Forelimb muscle (tissue), 1 donor: ENCODE data around the gene THSD4. TPM values are rescaled to one million over a fixed set of nuclear protein-coding genes. Genes with fewer than 3 reads are reported as not detected.
"Not testable (repeated sequence)": the region's sequence is repeated elsewhere in the genome, so short reads cannot be mapped to it uniquely, and the experiment has no call there.

ENCODE experiments used
- DNase-seq: peaks from one replicate; pipeline ENCODE4 v3.0.0-alpha.2; 2013; ENCODE audit warnings: low read depth
- polyA plus RNA-seq: library from polyadenylated mRNA; unstranded; fragments of 120-200 nt; gene quantifications from one replicate; pipeline ENCODE4 v1.2.1, GENCODE V29; 2013; ENCODE audit not compliant: insufficient read length

THSD4 gene
- polyA plus RNA-seq, 1 donor: 21.8 TPM

DNA sequence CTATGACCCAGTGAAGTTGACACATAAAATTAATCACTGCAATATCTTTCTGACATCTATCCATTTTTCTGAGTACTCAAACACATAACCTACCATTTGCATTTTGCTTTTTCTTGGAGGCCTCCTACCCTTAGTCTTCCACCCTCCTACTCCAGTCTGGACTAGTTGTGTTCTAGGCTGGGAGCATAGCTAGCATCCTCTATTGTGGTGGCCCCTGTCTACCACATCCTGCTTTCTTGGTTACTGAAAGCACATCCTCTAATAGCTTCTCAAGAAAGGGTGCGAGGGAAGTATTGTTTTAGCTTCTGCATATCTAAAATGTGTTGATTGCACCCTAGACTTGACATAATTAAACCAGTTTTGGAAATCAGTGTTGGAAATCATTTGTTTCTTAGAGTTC lies 176.5 kb downstream of the THSD4 start:
- DNase-seq: no peak

DNA sequence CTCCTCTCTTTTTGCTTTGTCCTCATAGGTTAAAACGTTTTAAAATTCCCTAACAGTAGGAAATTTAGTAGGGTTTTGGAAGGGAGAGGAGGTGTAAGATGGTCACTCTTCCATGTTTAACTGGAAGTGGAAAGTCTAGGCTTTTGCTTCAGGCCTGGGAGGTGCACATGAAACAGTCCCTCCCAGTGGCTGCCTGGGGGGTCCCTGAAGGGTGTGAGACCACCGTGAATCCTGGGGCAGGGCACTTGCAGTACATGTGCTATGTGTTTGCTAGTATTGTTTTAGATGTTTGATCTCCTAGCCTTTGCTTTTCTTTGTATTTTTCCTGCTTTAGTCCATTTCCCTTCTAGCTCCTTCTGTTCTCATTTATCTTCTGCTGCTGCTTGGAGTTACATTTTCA lies 178.5 kb downstream of the THSD4 start:
- no peak for DNase-seq

DNA sequence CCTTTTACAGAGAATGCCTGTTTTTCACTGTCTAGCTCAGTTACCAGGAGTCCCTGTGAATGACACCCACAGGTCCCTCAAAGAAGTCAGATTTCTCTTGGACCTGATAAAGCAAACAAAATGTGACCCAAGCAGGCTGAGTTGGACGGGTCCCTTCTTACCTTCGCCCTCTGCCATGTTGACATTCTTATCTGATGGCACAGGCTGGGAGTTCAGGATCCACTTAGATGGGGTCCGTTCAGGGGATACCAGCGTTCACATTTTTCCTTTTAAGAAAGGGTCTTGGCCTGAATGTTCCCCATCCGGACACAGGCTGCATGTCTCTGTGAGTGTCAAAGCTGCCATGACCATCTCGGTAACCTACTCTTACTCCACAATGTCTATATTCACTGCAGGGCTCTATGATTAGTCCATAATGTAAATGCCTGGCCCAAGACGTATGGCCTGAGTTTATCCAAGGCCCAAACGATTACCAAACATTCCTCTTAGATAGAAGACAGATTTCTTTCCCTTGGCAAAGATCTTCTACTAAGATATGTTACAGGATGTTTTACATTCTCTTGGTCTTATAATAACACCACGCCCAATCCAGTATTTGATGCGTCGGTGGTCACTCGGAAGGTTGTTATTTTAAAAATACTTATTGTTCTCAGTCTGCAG lies 179.1 kb downstream of the THSD4 start:
- DNase-seq: no peak

DNA sequence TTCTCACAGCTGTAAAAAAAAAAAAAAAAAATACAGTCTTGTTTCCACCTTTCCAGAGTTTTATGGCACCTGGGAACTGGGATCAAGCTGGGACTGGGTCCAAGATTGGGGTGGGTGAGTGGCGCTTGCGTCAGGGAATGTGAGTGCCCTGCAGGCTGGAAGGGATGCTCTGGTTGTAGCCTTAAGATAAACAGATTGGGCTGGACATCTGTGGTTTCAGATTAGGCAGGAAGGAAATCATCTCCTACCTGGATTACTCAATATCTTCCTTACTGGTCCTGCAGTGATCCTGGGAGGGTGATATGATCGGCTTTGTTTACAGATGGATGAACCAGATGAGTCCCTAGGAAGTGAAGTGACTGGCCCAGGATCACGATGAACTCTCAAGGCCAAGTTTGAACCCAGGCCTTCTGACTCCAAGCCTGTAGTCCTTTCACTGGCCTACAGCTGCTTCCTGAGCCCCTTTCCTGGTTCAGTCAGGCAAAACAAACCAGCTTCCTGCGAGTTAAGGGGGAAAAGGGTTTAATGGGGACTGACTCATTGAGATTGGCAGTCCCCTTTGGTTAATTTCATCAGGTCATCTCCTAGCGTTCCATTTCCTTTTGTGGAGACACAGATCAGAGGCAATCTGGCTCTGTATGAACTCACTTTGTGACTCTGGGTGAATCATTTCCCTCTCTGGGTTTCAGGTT lies 179.8 kb downstream of the THSD4 start:
- no peak for DNase-seq

DNA sequence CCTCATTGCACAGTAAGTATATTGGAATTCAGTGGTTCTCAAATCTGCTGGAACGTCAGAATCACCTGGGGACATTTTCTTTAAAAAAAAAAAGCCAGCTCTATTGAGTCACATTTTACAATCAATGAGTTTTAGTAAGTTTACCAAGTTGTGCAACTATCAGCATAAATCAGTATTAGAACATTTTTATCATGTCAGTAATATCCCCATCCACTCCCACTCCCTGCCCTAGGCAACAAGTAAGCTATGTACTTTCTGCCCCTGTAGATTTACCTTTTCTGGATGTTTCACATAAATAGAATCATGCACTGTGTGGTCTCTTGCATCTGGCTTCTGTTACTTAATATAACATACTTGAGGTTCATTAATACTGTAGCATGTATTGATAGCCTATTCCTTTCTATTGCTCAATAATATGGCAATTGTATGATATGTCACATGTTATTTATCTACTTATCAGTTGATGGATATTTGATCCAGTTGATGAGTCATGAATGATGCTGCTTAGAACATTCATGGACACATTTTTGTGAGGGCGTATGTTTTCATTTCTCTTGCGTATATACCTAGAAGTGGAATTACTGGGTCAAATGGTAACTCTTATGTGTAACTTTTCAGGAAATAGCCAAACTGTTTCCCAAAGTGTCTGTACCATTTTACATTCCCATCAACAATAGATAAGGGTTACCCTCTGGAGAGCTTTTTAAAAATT lies 180.5 kb downstream of the THSD4 start:
- DNase-seq: no peak

DNA sequence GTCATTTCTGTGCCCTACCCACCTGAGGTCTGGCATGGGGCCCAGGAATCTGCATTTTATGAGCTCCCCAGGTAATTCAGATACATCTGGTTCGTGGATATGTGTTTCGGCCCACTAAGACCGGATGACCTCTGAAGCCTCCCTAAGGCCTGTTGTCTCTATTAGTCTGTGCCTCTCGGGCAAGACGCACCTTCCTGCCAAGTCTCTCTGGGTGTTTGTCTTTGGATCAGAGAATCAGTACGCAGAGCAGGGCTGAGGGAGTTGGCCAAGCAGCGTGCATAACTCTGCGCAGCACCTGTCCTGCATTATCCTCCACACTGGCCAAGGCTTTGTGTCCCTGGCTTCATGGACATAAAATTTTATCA lies 181.0 kb downstream of the THSD4 start:
- no peak for DNase-seq

DNA sequence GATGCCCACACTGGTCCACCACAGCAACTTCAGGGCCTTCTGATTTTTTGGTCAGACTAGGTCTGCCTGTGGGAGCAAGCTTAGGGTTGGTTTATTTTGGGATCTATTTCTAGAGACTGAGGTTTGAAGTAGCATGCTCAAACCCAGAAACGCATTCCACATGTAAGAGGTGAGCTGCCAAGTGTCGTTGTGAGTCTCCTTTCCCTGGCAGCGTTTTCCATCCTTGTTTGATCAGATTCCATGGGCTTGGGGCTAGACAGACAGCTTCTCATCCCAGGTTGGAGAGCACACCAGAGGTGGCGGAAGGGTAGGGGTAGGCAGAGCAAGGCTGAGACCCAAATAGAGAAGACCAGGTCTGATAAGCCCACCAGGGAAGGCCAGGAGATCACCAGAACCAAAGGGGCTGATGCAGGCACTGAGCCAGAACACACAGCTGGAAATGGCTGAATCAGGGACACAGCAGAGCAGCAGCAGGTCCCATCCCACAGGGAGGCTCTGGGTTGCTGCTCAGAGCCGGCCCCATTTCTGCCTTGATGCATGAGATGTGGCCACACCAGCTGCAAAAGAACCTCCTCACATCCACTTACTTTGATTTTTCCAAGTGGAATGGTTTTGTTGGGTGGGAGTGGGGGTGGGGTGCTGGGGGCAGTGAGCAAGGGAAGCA lies 186.8 kb downstream of the THSD4 start:
- no peak for DNase-seq

DNA sequence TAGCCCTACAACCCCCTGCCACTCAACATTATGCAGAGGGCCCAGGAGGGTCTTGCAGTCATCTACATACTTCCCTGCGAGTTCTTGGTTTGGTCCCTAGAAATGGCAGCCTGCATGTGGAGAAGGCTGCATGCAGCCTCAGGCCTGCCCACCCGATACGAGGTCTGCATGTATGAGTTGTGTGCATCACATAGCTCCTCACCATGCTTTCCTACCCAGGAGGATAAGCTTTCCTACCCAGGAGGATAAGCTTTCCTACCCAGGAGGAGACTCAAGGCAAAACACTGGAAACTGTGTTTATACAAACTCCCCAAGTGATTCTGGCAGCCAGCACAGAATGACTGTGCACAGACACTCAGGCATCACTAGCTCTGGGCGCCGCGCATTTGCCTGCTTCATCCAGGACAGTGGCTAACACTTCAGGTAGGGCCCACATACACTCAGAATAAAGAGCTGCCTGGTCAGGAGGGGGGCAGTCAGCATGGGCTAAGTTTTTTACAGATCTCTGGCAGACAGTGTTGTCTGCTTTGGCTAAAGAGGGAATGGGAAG lies 187.7 kb downstream of the THSD4 start:
- no peak for DNase-seq

DNA sequence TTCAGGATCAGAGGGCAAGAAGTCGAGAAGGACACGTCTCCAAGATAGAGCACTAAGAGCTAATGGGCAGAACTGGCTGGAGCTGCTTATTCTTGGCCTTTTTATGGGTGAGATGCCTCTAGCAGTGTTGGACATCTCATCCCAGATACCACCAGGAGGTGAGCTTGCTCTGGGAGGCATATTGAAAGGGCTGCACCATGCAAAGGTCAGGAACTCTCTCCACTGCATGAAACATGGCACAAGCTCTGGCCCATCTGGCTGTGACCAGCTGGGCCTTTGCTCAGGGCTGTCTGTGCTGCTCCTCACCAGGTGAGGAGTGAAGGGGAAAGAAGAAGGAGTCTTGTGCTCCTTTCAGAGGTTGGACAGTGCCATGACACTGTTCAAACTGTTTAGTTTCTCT lies 188.7 kb downstream of the THSD4 start:
- no peak for DNase-seq

DNA sequence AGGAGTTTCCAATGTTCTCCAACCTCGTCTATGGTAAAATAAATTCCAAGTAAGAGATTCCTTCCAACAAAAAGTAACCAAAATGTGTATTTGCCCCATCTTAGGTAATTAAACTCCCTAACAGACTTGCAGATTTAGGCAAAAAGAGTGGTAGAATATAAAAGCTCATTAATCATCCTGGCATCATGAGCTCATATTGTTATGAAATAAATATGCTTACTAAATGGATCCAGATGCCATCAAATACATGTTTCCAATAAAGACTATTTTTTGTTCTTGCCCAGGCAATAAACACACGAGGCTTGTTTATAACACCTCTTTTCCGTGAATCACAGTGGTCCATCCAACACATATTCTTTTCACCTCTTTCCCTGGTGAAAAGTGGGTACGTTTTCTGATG lies 189.4 kb downstream of the THSD4 start:
- no peak for DNase-seq

DNA sequence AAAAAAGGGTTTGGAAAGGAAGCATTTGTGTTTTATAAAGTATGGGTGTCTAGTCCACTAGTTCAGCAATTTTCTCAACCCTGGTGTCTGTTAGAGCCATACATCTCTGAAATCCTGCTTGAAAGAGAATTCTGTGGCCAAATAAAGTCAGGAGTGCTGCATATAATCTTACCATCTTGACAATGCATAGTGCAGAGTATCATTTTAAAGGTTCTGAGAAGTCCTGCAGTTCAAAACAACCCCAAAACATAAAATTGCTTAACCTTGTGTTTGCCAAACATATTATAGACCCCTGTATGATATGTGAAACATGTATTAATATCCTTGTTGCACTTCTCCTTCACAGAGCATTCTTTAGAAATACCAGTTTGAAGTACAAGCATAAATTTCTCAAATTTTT lies 191.3 kb downstream of the THSD4 start:
- DNase-seq: no peak

DNA sequence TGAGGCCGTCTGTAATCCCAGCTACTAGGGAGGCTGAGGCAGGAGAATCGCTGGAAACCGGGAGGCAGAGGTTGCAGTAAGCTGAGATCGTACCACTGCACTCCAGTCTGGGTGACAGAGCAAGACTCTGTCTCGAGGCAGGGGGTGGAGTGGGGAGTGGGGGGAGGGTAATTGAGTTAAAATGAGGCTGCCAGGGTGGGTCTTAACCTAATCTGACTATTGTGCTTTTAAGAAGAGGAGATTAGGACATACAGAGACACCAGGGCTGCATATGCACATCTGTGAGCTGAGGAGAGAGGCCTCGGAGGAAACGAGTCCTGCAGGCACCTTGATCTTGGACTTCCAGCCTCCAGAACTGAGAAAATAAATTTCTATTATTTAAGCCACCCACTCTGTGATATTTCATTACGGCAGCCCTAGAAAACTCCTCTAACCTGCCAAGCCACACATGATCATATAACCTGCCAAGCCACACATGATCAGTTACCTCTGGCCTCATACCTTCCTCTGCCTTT lies 197.0 kb downstream of the THSD4 start:
- DNase-seq: no peak

DNA sequence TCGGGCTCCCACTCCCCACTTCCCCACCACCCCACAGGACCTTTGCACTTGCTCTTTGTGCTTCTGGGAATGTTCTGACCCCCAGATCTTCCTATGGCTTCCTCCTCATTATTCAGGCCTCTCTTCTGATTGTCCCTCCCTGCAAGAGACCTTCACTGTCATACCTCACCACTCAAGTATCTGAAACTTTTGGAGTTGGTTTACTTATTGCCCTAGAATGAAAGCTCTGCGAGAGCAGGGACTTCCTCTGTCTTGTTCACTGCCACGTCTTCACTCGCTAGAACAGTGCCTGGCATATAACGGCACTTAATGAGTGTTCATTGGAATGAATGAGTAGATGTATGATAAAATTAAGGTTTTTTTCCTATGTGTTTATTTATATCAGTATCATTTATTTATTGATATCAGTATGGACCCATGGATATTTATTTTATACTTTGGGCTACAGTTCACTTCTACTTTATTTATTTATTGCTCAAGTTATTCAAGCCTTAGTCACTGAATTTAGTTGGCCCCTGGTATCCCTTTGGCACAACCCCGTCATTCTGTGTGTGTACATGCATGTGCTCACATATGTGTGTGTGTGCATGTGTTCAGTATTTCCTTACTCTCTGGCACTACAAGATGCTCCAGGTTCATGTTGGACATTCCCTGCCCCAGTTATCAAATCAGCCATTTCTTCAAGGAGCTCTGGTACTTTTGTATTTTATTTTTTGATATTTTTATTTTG lies 197.6 kb downstream of the THSD4 start:
- DNase-seq: no peak

DNA sequence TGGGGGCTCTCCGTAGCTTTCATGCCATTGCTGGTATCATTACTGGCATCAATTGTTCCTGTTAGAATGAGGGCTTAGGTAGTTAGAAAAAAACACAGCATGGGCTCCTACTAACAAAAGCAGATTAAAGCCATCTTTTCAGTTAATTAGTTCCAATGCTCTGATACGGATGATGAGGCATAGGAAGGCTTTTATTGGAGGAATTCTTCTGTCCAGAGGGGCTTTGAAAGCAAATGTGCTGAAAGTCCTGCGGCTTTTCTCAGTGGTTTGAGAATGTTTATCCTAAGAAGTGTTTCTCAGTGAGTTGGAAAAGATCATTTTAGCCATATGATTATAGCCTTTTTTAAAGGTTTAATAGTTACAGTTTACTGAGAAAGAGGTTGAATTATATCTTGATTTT lies 198.5 kb downstream of the THSD4 start:
- DNase-seq: no peak

DNA sequence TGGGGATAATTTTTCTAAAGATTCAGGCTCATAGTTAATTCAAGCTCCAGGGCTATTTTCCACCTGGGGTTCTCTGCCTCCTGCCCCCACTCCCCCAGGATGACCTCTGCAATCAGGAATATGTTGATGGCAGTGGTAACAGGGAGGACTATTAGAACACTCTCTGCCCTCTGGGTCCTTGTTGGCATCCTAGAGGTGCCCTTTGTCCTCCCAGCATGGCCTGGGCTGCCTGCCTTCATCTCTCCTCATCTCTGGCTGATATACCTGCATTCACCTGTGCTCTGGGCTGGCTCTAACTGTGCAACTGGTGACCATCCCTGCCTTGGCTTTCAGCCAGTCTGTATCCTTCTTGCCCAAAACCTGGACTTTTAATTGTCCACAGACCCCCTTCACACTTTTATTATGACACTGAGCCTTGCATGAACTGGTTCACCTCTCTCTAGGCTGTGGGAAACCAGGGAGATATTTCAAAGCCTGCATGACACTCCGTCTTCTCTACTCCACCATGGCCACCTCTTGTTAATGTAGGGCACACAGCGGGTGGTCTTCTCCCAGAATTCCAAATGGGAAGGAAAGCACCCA lies 199.8 kb downstream of the THSD4 start:
- DNase-seq: no peak

DNA sequence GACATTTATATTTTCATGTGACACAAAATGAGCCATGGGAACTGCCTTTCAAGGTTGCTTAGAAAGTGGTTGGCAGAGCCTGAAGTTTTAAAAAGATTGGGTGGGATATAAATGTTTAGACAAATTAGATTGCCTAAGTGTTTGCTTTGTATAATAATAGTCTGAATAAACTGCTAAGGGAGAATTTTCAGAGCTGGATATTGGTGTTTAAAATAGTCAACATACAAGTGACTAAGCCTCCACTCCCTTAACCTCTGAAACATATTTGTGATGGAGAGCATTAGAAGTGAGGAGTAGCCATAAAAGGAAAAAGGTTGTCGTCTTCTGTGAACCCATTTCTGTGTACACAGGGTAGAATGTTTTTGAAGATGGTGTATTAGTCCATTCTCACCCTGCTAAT lies 201.6 kb downstream of the THSD4 start:
- DNase-seq: no peak

DNA sequence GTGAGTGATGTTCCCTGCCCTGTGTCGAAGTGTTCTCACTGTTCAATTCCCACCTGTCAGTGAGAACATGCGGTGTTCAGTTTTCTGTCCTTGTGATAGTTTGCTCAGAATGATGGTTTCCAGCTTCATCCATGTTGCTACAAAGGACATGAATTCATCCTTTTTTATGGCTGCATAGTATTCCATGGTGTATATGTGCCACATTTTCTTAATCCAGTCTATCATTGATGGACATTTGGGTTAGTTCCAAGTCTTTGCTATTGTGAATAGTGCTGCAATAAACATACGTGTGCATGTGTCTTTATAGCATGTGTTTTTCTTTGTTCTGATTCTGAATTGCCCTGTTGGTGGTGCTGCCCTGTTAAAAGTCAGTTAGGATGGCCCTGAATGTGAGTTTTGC lies 204.2 kb downstream of the THSD4 start:
- not testable (repeated sequence) for DNase-seq

DNA sequence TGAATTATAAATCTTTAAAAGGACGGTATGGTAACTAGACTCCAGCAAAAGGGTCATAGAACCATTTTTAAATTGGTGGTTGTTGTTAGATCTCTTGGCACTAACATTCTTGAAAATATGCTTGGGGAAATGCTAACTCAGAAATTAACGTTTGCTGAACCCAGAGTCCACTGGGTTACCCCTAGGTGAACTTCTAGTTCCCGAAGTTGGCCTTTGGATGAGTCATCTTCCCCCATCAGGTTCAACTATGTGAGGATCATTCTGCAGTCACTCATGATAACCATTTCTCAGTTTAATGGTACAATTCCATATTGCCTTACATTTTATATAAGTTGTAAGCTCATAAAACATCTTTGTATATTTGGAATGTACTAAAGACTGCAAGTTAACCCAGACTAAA lies 204.7 kb downstream of the THSD4 start:
- no peak for DNase-seq

DNA sequence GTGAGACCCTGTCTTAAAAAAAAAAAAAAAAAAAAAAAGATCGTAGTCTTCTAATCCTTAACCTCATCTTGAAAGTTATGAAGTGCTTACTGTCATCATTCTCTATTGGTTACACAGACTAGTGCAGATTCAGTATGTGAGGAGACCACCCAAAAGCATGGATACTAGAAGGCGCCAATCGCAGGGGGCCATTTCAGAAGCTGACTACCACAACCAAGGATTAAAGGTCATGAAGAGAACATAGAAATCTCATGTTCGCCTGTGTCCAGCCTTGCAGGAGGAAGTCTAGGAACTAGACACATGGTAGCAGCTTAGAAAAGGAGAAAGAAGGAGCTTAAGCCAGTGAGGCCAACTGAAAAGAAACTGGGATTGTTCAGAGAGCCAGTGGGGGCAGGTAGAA lies 207.8 kb downstream of the THSD4 start:
- DNase-seq: no peak

DNA sequence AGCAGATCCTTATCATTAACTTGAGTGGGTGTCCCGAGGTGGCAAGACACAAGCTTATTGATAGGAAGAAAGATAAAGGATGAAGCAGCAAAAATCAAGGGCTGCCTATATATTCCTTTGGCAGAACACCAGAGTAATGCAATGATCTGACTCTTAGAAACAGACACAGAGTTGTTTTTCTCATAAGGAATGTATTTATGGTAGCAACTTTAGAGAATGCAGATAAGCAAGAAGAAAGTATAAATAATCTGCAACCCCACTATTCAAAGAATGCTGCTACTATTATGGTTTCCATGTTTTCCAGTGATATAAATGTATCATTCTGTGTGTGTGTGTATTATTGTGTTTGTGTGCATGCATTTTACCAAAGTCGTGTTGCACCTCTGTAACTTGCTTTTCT lies 208.3 kb downstream of the THSD4 start:
- no peak for DNase-seq

DNA sequence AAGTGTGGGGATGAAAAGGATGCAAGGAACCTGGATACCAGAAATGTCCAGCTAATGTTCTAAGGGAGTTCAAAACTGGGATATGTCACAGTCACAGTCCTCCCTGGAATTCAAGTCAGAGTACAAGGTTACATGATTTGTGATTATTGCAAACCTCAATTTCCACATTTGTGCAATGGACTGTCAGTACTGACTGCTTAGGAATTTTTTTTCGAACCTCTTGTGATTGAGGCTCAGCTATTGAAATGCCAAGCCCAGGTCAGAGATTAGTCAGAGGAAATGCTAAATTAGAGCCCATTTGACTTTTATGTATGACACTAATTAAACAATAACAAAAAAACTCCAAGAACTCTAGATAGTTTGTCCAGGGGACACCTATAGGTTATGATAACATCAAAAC lies 210.2 kb downstream of the THSD4 start:
- no peak for DNase-seq
